Vagina (tissue), 2 donors: Measurements from ENCODE around the gene POLR2C.
A peak's percentile ranks its signal among the peaks of the same experiment; 100 is the strongest.

Experiments used
- POLR2A ChIP-seq, 2 donors: fragments of 450-650 bp; IDR thresholded peaks; one replicate each; pipeline ENCODE4 v1.6.1; 2017; ENCODE audit warnings: antibody characterized with exemption in 2 of 2, mild to moderate bottlenecking in 2 of 2, moderate library complexity in 2 of 2
- TF ChIP-seq, protein P1 (sequence below), 3 experiments: fragments of 450-650 bp in 2 of 3; fragments of 200-600 bp in 1 of 3; sonication (generic) in 1 of 3; IDR thresholded peaks; one replicate each; pipeline ENCODE4 v1.5.1; 2017 to 2019; ENCODE audit warnings: antibody characterized with exemption in 3 of 3, mild to moderate bottlenecking in 2 of 3, moderate library complexity in 2 of 3

- TF ChIP-seq, protein P1, sequence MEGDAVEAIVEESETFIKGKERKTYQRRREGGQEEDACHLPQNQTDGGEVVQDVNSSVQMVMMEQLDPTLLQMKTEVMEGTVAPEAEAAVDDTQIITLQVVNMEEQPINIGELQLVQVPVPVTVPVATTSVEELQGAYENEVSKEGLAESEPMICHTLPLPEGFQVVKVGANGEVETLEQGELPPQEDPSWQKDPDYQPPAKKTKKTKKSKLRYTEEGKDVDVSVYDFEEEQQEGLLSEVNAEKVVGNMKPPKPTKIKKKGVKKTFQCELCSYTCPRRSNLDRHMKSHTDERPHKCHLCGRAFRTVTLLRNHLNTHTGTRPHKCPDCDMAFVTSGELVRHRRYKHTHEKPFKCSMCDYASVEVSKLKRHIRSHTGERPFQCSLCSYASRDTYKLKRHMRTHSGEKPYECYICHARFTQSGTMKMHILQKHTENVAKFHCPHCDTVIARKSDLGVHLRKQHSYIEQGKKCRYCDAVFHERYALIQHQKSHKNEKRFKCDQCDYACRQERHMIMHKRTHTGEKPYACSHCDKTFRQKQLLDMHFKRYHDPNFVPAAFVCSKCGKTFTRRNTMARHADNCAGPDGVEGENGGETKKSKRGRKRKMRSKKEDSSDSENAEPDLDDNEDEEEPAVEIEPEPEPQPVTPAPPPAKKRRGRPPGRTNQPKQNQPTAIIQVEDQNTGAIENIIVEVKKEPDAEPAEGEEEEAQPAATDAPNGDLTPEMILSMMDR (IDR thresholded peaks at IDR 0.05) = peak; percentile 91 to 98 (median 95)
- no peak for TF ChIP-seq POLR2A (IDR thresholded peaks at IDR 0.05)
Observed at GRCh38 chr16:57519796-57520360, 57.4 kb downstream of the POLR2C start.
